Lower lobe of right lung (tissue), 2 donors: ENCODE results near the gene GALR2. TPM values are rescaled to one million over a fixed set of nuclear protein-coding genes. Genes with fewer than 3 reads are reported as not detected.

Source experiments
- ATAC-seq, 2 donors: fragments of 200-7000 bp; cut with Tn5 transposase; one replicate each; pipeline ENCODE4 v1.9.1; 2020 to 2022; ENCODE audit warnings: mild to moderate bottlenecking in 2 of 2, moderate library complexity in 2 of 2
- DNase-seq: peaks from one replicate; pipeline ENCODE4 v3.0.0-alpha.2; 2020
- H3K27ac ChIP-seq: fragments of 200-600 bp; one replicate; pipeline ENCODE4 v1.8.0; 2022
- H3K27me3 ChIP-seq: fragments of 200-600 bp; one replicate; pipeline ENCODE4 v1.8.0; 2022; ENCODE audit warnings: low read depth
- H3K36me3 ChIP-seq: fragments of 200-600 bp; one replicate; pipeline ENCODE4 v1.8.0; 2022; ENCODE audit warnings: mild to moderate bottlenecking
- H3K4me1 ChIP-seq: fragments of 200-600 bp; one replicate; pipeline ENCODE4 v1.8.0; 2022
- H3K4me3 ChIP-seq: fragments of 200-600 bp; one replicate; pipeline ENCODE4 v1.8.0; 2022; ENCODE audit warnings: mild to moderate bottlenecking
- H3K9me3 ChIP-seq: fragments of 200-600 bp; one replicate; pipeline ENCODE4 v1.8.0; 2022
- intact Hi-C: fragments of 100-400 bp; cut with DNase I; formaldehyde crosslinking; loops from one replicate; pipeline ENCODE4 v1.11.0; 2022
- total RNA-seq: library from RNA; stranded (reverse); fragmentation: NEBNext Ultra II Directional; extraction: Animal tissue kit (Norgen Biotek cat#: 25700); gene quantifications from one replicate; pipeline ENCODE4 v1.2.1, GENCODE V29; 2021
- TF ChIP-seq, protein P1 (sequence below): fragments of 200-600 bp; IDR thresholded peaks from one replicate; pipeline ENCODE4 v1.8.0; 2022; ENCODE audit warnings: antibody characterized with exemption, mild to moderate bottlenecking
- donor health status: DM: no; HTN: yes; CAD: no; lungs with severe emphysema.

GALR2 gene
- total RNA-seq, 1 donor from 2014 or later, result not detected

- Histone ChIP-seq H3K36me3 (peaks cover 100% of the 10 kb centered on the region), H3K27ac (no peak overlapping the region)
- TF ChIP-seq, protein P1, sequence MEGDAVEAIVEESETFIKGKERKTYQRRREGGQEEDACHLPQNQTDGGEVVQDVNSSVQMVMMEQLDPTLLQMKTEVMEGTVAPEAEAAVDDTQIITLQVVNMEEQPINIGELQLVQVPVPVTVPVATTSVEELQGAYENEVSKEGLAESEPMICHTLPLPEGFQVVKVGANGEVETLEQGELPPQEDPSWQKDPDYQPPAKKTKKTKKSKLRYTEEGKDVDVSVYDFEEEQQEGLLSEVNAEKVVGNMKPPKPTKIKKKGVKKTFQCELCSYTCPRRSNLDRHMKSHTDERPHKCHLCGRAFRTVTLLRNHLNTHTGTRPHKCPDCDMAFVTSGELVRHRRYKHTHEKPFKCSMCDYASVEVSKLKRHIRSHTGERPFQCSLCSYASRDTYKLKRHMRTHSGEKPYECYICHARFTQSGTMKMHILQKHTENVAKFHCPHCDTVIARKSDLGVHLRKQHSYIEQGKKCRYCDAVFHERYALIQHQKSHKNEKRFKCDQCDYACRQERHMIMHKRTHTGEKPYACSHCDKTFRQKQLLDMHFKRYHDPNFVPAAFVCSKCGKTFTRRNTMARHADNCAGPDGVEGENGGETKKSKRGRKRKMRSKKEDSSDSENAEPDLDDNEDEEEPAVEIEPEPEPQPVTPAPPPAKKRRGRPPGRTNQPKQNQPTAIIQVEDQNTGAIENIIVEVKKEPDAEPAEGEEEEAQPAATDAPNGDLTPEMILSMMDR, result no peak
Observed at GRCh38 chr17:76088041-76088867, 13.7 kb downstream of the GALR2 start.

GRCh38 chr17:76088868-76089576, 14.4 kb downstream of the GALR2 start:
- no peak for DNase-seq
- Histone ChIP-seq H3K4me1 (no peaks in the 10 kb centered on the region), H3K27ac (no peak overlapping the region), H3K4me3 (no peak overlapping the region), H3K27me3 (no peaks in the 10 kb centered on the region), H3K36me3 (peaks cover 100% of the 10 kb centered on the region), H3K9me3 (no peaks in the 10 kb centered on the region)
- ATAC-seq, result no peak
- TF ChIP-seq, protein P1, result no peak
- intact Hi-C loops, result no loop called here

More at GRCh38 chr17:76088041-76088867, 13.7 kb downstream of the GALR2 start:
- intact Hi-C loops, result no loop called here
- H3K27me3 ChIP-seq, result no peaks in the 10 kb centered on the region
- H3K4me1 ChIP-seq, result no peaks in the 10 kb centered on the region
- H3K9me3 ChIP-seq, result no peaks in the 10 kb centered on the region
- ATAC-seq, result no peak
- H3K4me3 ChIP-seq, result no peak overlapping the region
- DNase-seq, result no peak

- intact Hi-C loops, result no loop called here
- peaks cover 100% of the 10 kb centered on the region for H3K36me3 ChIP-seq
- TF ChIP-seq, protein P1, result no peak
Observed at GRCh38 chr17:76089680-76090516, 15.3 kb downstream of the GALR2 start.

GRCh38 chr17:76090517-76091129, 16.0 kb downstream of the GALR2 start:
- DNase-seq (peak; percentile 19), ATAC-seq (no peak)
- Histone ChIP-seq H3K4me1 (no peaks in the 10 kb centered on the region), H3K4me3 (no peak overlapping the region), H3K9me3 (no peaks in the 10 kb centered on the region), H3K27me3 (no peaks in the 10 kb centered on the region), H3K27ac (no peak overlapping the region), H3K36me3 (peaks cover 100% of the 10 kb centered on the region)
- TF ChIP-seq, protein P1, result no peak
- intact Hi-C loops, result no loop called here

More at GRCh38 chr17:76089680-76090516, 15.3 kb downstream of the GALR2 start:
- no peaks in the 10 kb centered on the region for H3K4me1 ChIP-seq
- no peaks in the 10 kb centered on the region for H3K9me3 ChIP-seq
- peak; percentile 33 for DNase-seq
- ATAC-seq, result no peak
- H3K4me3 ChIP-seq, result no peak overlapping the region
- H3K27me3 ChIP-seq, result no peaks in the 10 kb centered on the region
- no peak overlapping the region for H3K27ac ChIP-seq
